Measurements from ENCODE around the gene SLC13A2.

DNA sequence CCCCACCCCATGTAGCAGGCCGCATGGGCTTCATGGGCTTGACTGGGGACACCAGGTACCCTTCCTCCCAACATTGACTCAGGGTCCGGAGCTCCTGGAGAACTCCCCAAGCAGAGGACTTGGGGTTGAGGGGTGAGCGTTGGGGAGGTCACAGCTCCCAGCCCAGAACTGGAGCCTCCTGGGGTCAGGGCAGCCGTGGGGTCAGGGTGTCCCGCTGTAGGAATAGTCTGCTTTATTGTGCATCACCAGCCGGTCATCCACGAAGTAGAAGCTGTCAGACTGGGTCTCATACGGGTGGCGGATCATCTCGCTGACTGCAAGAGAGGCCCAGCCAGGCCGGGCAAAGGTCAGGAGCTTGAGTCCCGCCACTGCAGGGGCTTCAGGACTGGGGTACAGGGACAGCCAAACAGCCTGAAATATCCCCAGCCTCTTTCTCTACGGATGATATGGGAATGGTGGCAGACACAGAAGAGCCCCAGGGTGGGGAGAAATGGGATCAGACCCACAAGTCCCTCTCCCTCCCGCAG is 73.7 kb downstream of the SLC13A2 start:
- TF ChIP-seq EZH2 (IDR thresholded peaks at IDR 0.05; ENCODE audit: low read length) (no peak), CTCF (optimal IDR thresholded peaks at IDR 0.05 in 1 of 3, IDR thresholded peaks at IDR 0.05 in 1 of 3, conservative IDR thresholded peaks at IDR 0.05 in 1 of 3; ENCODE audit: extremely low read depth in 1 of 3, insufficient read depth in 2 of 3, low read length in 3 of 3) (no peak)

Measured in keratinocyte (primary cell).